Measurements from ENCODE around the gene ATP10A.

Gene ATP10A

GRCh38 chr15:25803036-25803435, 60.1 kb downstream of the ATP10A start:
- H3K27me3 ChIP-seq (ENCODE audit: control insufficient read depth, insufficient read depth, low read length): no peaks in the 10 kb centered on the region

GRCh38 chr15:25802285-25802830, 60.8 kb downstream of the ATP10A start:
- no peaks in the 10 kb centered on the region for H3K36me3 ChIP-seq (ENCODE audit: control insufficient read depth, insufficient read depth, low read length)
- no peaks in the 10 kb centered on the region for H3K9me3 ChIP-seq (ENCODE audit: control insufficient read depth, low read length)
- H3K27me3 ChIP-seq (ENCODE audit: control insufficient read depth, insufficient read depth, low read length): no peaks in the 10 kb centered on the region
- no peak overlapping the region for H3K9ac ChIP-seq (ENCODE audit: low read length)
- H3K4me3 ChIP-seq (ENCODE audit: low read length): no peak overlapping the region
- peaks cover 3% of the 10 kb centered on the region for H3K4me1 ChIP-seq (ENCODE audit: control insufficient read depth, insufficient read depth, low read length)

More at GRCh38 chr15:25803036-25803435, 60.1 kb downstream of the ATP10A start:
- Histone ChIP-seq H3K4me3 (ENCODE audit: low read length) (no peak overlapping the region), H3K36me3 (ENCODE audit: control insufficient read depth, insufficient read depth, low read length) (no peaks in the 10 kb centered on the region), H3K4me1 (ENCODE audit: control insufficient read depth, insufficient read depth, low read length) (peaks cover 3% of the 10 kb centered on the region), H3K9me3 (ENCODE audit: control insufficient read depth, low read length) (no peaks in the 10 kb centered on the region), H3K9ac (ENCODE audit: low read length) (no peak overlapping the region)

- peaks cover 3% of the 10 kb centered on the region for H3K4me1 ChIP-seq (ENCODE audit: control insufficient read depth, insufficient read depth, low read length)
- H3K9ac ChIP-seq (ENCODE audit: low read length): no peak overlapping the region
- H3K27me3 ChIP-seq (ENCODE audit: control insufficient read depth, insufficient read depth, low read length): no peaks in the 10 kb centered on the region
- no peaks in the 10 kb centered on the region for H3K9me3 ChIP-seq (ENCODE audit: control insufficient read depth, low read length)
- H3K36me3 ChIP-seq (ENCODE audit: control insufficient read depth, insufficient read depth, low read length): no peaks in the 10 kb centered on the region
- no peak overlapping the region for H3K4me3 ChIP-seq (ENCODE audit: low read length)
Measured at GRCh38 chr15:25801586-25802284, 61.4 kb downstream of the ATP10A start.

GRCh38 chr15:25800761-25801515, 62.2 kb downstream of the ATP10A start:
- Histone ChIP-seq H3K9me3 (ENCODE audit: control insufficient read depth, low read length) (no peaks in the 10 kb centered on the region), H3K4me1 (ENCODE audit: control insufficient read depth, insufficient read depth, low read length) (peaks cover 3% of the 10 kb centered on the region), H3K9ac (ENCODE audit: low read length) (no peak overlapping the region), H3K4me3 (ENCODE audit: low read length) (no peak overlapping the region), H3K27me3 (ENCODE audit: control insufficient read depth, insufficient read depth, low read length) (no peaks in the 10 kb centered on the region), H3K36me3 (ENCODE audit: control insufficient read depth, insufficient read depth, low read length) (no peaks in the 10 kb centered on the region)

GRCh38 chr15:25799906-25800700, 63.0 kb downstream of the ATP10A start:
- Histone ChIP-seq H3K36me3 (ENCODE audit: control insufficient read depth, insufficient read depth, low read length) (no peaks in the 10 kb centered on the region), H3K4me1 (ENCODE audit: control insufficient read depth, insufficient read depth, low read length) (peaks cover 3% of the 10 kb centered on the region), H3K9ac (ENCODE audit: low read length) (no peak overlapping the region), H3K4me3 (ENCODE audit: low read length) (no peak overlapping the region), H3K9me3 (ENCODE audit: control insufficient read depth, low read length) (no peaks in the 10 kb centered on the region), H3K27me3 (ENCODE audit: control insufficient read depth, insufficient read depth, low read length) (no peaks in the 10 kb centered on the region)

GRCh38 chr15:25797936-25798901, 64.9 kb downstream of the ATP10A start:
- H3K9ac ChIP-seq (ENCODE audit: low read length): no peak overlapping the region

GRCh38 chr15:25797511-25797935, 65.6 kb downstream of the ATP10A start:
- no peaks in the 10 kb centered on the region for H3K9me3 ChIP-seq (ENCODE audit: control insufficient read depth, low read length)
- H3K9ac ChIP-seq (ENCODE audit: low read length): no peak overlapping the region
- no peaks in the 10 kb centered on the region for H3K27me3 ChIP-seq (ENCODE audit: control insufficient read depth, insufficient read depth, low read length)
- no peaks in the 10 kb centered on the region for H3K36me3 ChIP-seq (ENCODE audit: control insufficient read depth, insufficient read depth, low read length)
- no peak overlapping the region for H3K4me3 ChIP-seq (ENCODE audit: low read length)
- H3K4me1 ChIP-seq (ENCODE audit: control insufficient read depth, insufficient read depth, low read length): peaks cover 3% of the 10 kb centered on the region

More at GRCh38 chr15:25797936-25798901, 64.9 kb downstream of the ATP10A start:
- H3K27me3 ChIP-seq (ENCODE audit: control insufficient read depth, insufficient read depth, low read length): no peaks in the 10 kb centered on the region
- H3K4me1 ChIP-seq (ENCODE audit: control insufficient read depth, insufficient read depth, low read length): peaks cover 3% of the 10 kb centered on the region
- no peak overlapping the region for H3K4me3 ChIP-seq (ENCODE audit: low read length)
- H3K9me3 ChIP-seq (ENCODE audit: control insufficient read depth, low read length): no peaks in the 10 kb centered on the region
- no peaks in the 10 kb centered on the region for H3K36me3 ChIP-seq (ENCODE audit: control insufficient read depth, insufficient read depth, low read length)

- Histone ChIP-seq H3K9ac (ENCODE audit: low read length) (no peak overlapping the region), H3K4me3 (ENCODE audit: low read length) (no peak overlapping the region), H3K4me1 (ENCODE audit: control insufficient read depth, insufficient read depth, low read length) (peaks cover 3% of the 10 kb centered on the region), H3K36me3 (ENCODE audit: control insufficient read depth, insufficient read depth, low read length) (no peaks in the 10 kb centered on the region), H3K9me3 (ENCODE audit: control insufficient read depth, low read length) (no peaks in the 10 kb centered on the region), H3K27me3 (ENCODE audit: control insufficient read depth, insufficient read depth, low read length) (no peaks in the 10 kb centered on the region)
Measured at GRCh38 chr15:25797035-25797434, 66.1 kb downstream of the ATP10A start.

GRCh38 chr15:25796395-25796794, 66.7 kb downstream of the ATP10A start:
- Histone ChIP-seq H3K9ac (ENCODE audit: low read length) (no peak overlapping the region), H3K4me1 (ENCODE audit: control insufficient read depth, insufficient read depth, low read length) (peaks cover 3% of the 10 kb centered on the region)

GRCh38 chr15:25795712-25796111, 67.4 kb downstream of the ATP10A start:
- H3K36me3 ChIP-seq (ENCODE audit: control insufficient read depth, insufficient read depth, low read length): no peaks in the 10 kb centered on the region
- no peaks in the 10 kb centered on the region for H3K27me3 ChIP-seq (ENCODE audit: control insufficient read depth, insufficient read depth, low read length)
- peaks cover 3% of the 10 kb centered on the region for H3K4me1 ChIP-seq (ENCODE audit: control insufficient read depth, insufficient read depth, low read length)
- no peaks in the 10 kb centered on the region for H3K9me3 ChIP-seq (ENCODE audit: control insufficient read depth, low read length)
- H3K9ac ChIP-seq (ENCODE audit: low read length): no peak overlapping the region
- no peak overlapping the region for H3K4me3 ChIP-seq (ENCODE audit: low read length)

More at GRCh38 chr15:25796395-25796794, 66.7 kb downstream of the ATP10A start:
- no peaks in the 10 kb centered on the region for H3K36me3 ChIP-seq (ENCODE audit: control insufficient read depth, insufficient read depth, low read length)
- H3K9me3 ChIP-seq (ENCODE audit: control insufficient read depth, low read length): no peaks in the 10 kb centered on the region
- no peaks in the 10 kb centered on the region for H3K27me3 ChIP-seq (ENCODE audit: control insufficient read depth, insufficient read depth, low read length)
- H3K4me3 ChIP-seq (ENCODE audit: low read length): no peak overlapping the region

- Histone ChIP-seq H3K27me3 (ENCODE audit: control insufficient read depth, insufficient read depth, low read length) (no peaks in the 10 kb centered on the region), H3K9me3 (ENCODE audit: control insufficient read depth, low read length) (no peaks in the 10 kb centered on the region), H3K4me1 (ENCODE audit: control insufficient read depth, insufficient read depth, low read length) (peaks cover 3% of the 10 kb centered on the region), H3K4me3 (ENCODE audit: low read length) (no peak overlapping the region), H3K9ac (ENCODE audit: low read length) (no peak overlapping the region), H3K36me3 (ENCODE audit: control insufficient read depth, insufficient read depth, low read length) (no peaks in the 10 kb centered on the region)
Measured at GRCh38 chr15:25795061-25795460, 68.1 kb downstream of the ATP10A start.

Measured in mucosa of stomach (tissue), 1 donor.